GM12878 (cell line): ENCODE measurements around the gene HMGXB3. TPM values are rescaled to one million over a fixed set of nuclear protein-coding genes. Genes with fewer than 3 reads are reported as not detected.
A peak's percentile ranks its signal among the peaks of the same experiment; 100 is the strongest.

Source experiments
- ATAC-seq: fragments of 200-7000 bp; cut with Tn5 transposase; 3 replicates; pipeline ENCODE4 v1.9.1; 2020; ENCODE audit warnings: mild to moderate bottlenecking, moderate library complexity
- BruUV-seq: library from RNA; stranded (reverse); fragments of 400-500 nt; replicated peaks from 2 replicates; lab custom pipeline; 2021; lab: Mats Ljungman, UMichigan
- CTCF ChIA-PET: fragments of 300-600 bp; sonication (Branson Sonifier 250); formaldehyde crosslinking; extraction: SDS; loops from one replicate; lab custom pipeline; 2021; ENCODE audit warnings: inconsistent platforms; lab: Yijun Ruan, JAX
- POLR2A ChIA-PET: fragments of 350-600 bp; formaldehyde crosslinking; extraction: SDS; loops from one replicate; lab custom pipeline; 2021; ENCODE audit warnings: inconsistent platforms; lab: Charles Lee
- RAD21 ChIA-PET: fragments of 300-600 bp; sonication (Branson Sonifier 250); formaldehyde crosslinking; loops from one replicate; lab custom pipeline; 2023; ENCODE audit warnings: antibody characterized with exemption; ENCODE audit not compliant: unreplicated experiment; lab: Charles Lee
- SMC1A ChIA-PET: fragments of 300-600 bp; sonication (Branson Sonifier 250); formaldehyde crosslinking; loops from one replicate; lab custom pipeline; 2023; ENCODE audit not compliant: unreplicated experiment, uncharacterized antibody; lab: Charles Lee
- DNase-seq: peaks from one replicate; pipeline ENCODE4 v3.0.0-alpha.2; 2011; ENCODE audit warnings: low read depth, low spot score
- FAIRE-seq: peaks from 3 replicates; lab custom pipeline; 2011; peaks lifted over from hg19 to GRCh38; lab: Jason Lieb, UNC
- H2AFZ ChIP-seq: 2 replicates; pipeline ENCODE4 v1.6.0; 2011; ENCODE audit warnings: low read depth, low read length, control low read depth; ENCODE audit not compliant: control insufficient read depth
- H3K27ac ChIP-seq: 2 replicates; pipeline ENCODE4 v1.5.1; 2011; ENCODE audit warnings: control low read depth; ENCODE audit not compliant: control insufficient read depth, insufficient read depth
- H3K27me3 ChIP-seq, 2 experiments: replicated peaks in 1 of 2; 2 replicates each; pipeline versions ENCODE4 v1.6.0 to v1.6.1; 2011; ENCODE audit warnings: low read length in 1 of 2; ENCODE audit not compliant: control insufficient read depth in 2 of 2, insufficient read depth in 2 of 2
- H3K36me3 ChIP-seq, 2 experiments: 2 replicates each; pipeline ENCODE4 v1.5.1; 2011; ENCODE audit warnings: low read length in 1 of 2; ENCODE audit not compliant: control insufficient read depth in 2 of 2, insufficient read depth in 2 of 2
- H3K4me1 ChIP-seq: 2 replicates; pipeline ENCODE4 v1.6.1; 2011; ENCODE audit warnings: mild to moderate bottlenecking, low read length, moderate library complexity, mixed read lengths; ENCODE audit not compliant: control insufficient read depth, insufficient read depth
- H3K4me2 ChIP-seq: 2 replicates; pipeline ENCODE4 v1.6.0; 2011; ENCODE audit warnings: control low read depth; ENCODE audit not compliant: control insufficient read depth, insufficient read depth
- H3K4me3 ChIP-seq: fragments of 200-600 bp; sonication (generic); 2 replicates; pipeline ENCODE4 v1.5.1; 2016
- H3K79me2 ChIP-seq: 2 replicates; pipeline ENCODE4 v1.6.0; 2011; ENCODE audit warnings: low read length; ENCODE audit not compliant: control insufficient read depth, insufficient read depth
- H3K9ac ChIP-seq: 2 replicates; pipeline ENCODE4 v1.8.0; 2011; ENCODE audit warnings: low read length, control low read depth, mixed read lengths; ENCODE audit not compliant: control insufficient read depth, insufficient read depth
- H3K9me3 ChIP-seq: replicated peaks from 3 replicates; pipeline ENCODE4 v1.5.1; 2011; ENCODE audit warnings: mild to moderate bottlenecking, low read length; ENCODE audit not compliant: control insufficient read depth, insufficient read depth
- H4K20me1 ChIP-seq: 2 replicates; pipeline ENCODE4 v1.6.0; 2011; ENCODE audit not compliant: control insufficient read depth, insufficient read depth
- ATF7 ChIP-seq: fragments of 450-650 bp; IDR thresholded peaks from 2 replicates; pipeline ENCODE4 v1.6.1; 2016; ENCODE audit warnings: low read depth, mild to moderate bottlenecking
- CBX3 ChIP-seq: fragments of 200-600 bp; sonication (generic); IDR thresholded peaks from 2 replicates; pipeline ENCODE4 v1.6.1; 2016; ENCODE audit warnings: low read depth, borderline replicate concordance
- CBX5 ChIP-seq: sonication (generic); IDR thresholded peaks from 2 replicates; pipeline ENCODE4 v1.6.1; 2016; ENCODE audit warnings: low read depth, moderate library complexity, mild to moderate bottlenecking, inconsistent platforms
- DPF2 ChIP-seq: fragments of 450-650 bp; IDR thresholded peaks from 2 replicates; pipeline ENCODE4 v1.6.1; 2017; ENCODE audit warnings: mild to moderate bottlenecking
- EED ChIP-seq: sonication (generic); IDR thresholded peaks from 2 replicates; pipeline ENCODE4 v1.6.1; 2016; ENCODE audit warnings: antibody characterized with exemption, low read depth
- GATAD2B ChIP-seq: fragments of 450-650 bp; conservative IDR thresholded peaks from 2 replicates; pipeline ENCODE4 v1.6.1; 2017; ENCODE audit warnings: low read depth, mild to moderate bottlenecking, moderate library complexity
- JUNB ChIP-seq: IDR thresholded peaks from 2 replicates; pipeline ENCODE4 v1.6.1; 2016; ENCODE audit warnings: antibody characterized with exemption, mild to moderate bottlenecking
- KDM1A ChIP-seq: fragments of 200-600 bp; sonication (generic); IDR thresholded peaks from 2 replicates; pipeline ENCODE4 v1.6.1; 2016; ENCODE audit warnings: borderline replicate concordance
- MYB ChIP-seq: fragments of 150-350 bp; IDR thresholded peaks from 2 replicates; pipeline ENCODE4 v1.6.1; 2014; ENCODE audit warnings: mild to moderate bottlenecking, low read depth, low read length, borderline replicate concordance
- NFYA ChIP-seq: IDR thresholded peaks from 2 replicates; pipeline ENCODE4 v1.6.1; 2011; ENCODE audit warnings: low read depth, mild to moderate bottlenecking, low read length, improper control_type of control experiment, borderline replicate concordance
- NR2F1 ChIP-seq: fragments of 450-650 bp; conservative IDR thresholded peaks from 2 replicates; pipeline ENCODE4 v1.6.1; 2017; ENCODE audit warnings: mild to moderate bottlenecking
- NRF1 ChIP-seq: conservative IDR thresholded peaks from 2 replicates; pipeline ENCODE4 v1.6.1; 2011; ENCODE audit warnings: mild to moderate bottlenecking, low read depth, low read length, improper control_type of control experiment
- SIX5 ChIP-seq: IDR thresholded peaks from 2 replicates; pipeline ENCODE4 v1.6.1; 2011; ENCODE audit warnings: mild to moderate bottlenecking, low read depth, low read length, moderate library complexity; ENCODE audit not compliant: severe bottlenecking
- SP1 ChIP-seq: IDR thresholded peaks from one replicate; pipeline ENCODE4 v1.6.1; 2011; ENCODE audit warnings: low read depth, low read length
- TCF12 ChIP-seq: IDR thresholded peaks from 2 replicates; pipeline ENCODE4 v1.6.1; 2011; ENCODE audit warnings: low read depth, mild to moderate bottlenecking, low read length
- ZBTB11 ChIP-seq: fragments of 450-650 bp; formaldehyde crosslinking; IDR thresholded peaks from 2 replicates; pipeline ENCODE4 v1.5.0; 2022; ENCODE audit warnings: mild to moderate bottlenecking, missing genetic modification characterization
- WGBS: methylation state at CpG from one replicate; pipeline ENCODE4 v1.1.6; 2016; ENCODE audit warnings: low lambda C conversion rate; ENCODE audit not compliant: insufficient replicate concordance, insufficient coverage; ENCODE audit errors: missing lambda C conversion rate; 5-methylcytosine and 5-hydroxymethylcytosine counted together
- in situ Hi-C: fragments of 300-500 bp; cut with MboI; formaldehyde crosslinking; loops from 9 replicates; pipeline ENCODE4 v1.14.3; 2018; ENCODE audit warnings: mixed read lengths
- intact Hi-C: fragments of 100-400 bp; cut with micrococcal nuclease; formaldehyde crosslinking; loops from one replicate; pipeline ENCODE4 v1.14.2; 2022; ENCODE audit not compliant: unreplicated experiment
- polyA plus RNA-seq, 11 experiments: library from polyadenylated mRNA; depleted of rRNA in 4 of 11; unstranded in 6 of 11; stranded (reverse) in 5 of 11; fragments of >200 nt; fragmentation: Nextera tagmentation in 4 of 11; fragmentation: Illumina TruSeq in 1 of 11; extraction: Ambion mirVana in 4 of 11; extraction: Trizol in 1 of 11; gene quantifications; 1 replicate in 1 of 11; 2 replicates in 10 of 11; pipeline versions ENCODE4 v1.2.1 to v1.2.3, GENCODE V29; 2011 to 2016; ENCODE audit warnings: inconsistent platforms in 2 of 11, missing spikeins in 2 of 11, low read depth in 1 of 11
- total RNA-seq, 4 experiments: library from RNA; depleted of rRNA in 3 of 4; stranded (reverse); fragments of >200 nt in 3 of 4; fragmentation: Illumina TruSeq in 1 of 4; extraction: Trizol in 1 of 4; gene quantifications; 2 replicates each; pipeline versions ENCODE4 v1.2.1 to v1.2.3, GENCODE V29; 2013 to 2021
- TF ChIP-seq, protein P1 (sequence below): fragments of 150-350 bp; IDR thresholded peaks from 2 replicates; pipeline ENCODE4 v1.6.1; 2014; ENCODE audit warnings: mild to moderate bottlenecking, low read depth, low read length
- TF ChIP-seq, protein P2 (sequence below): IDR thresholded peaks from 2 replicates; pipeline ENCODE4 v1.6.1; 2012; ENCODE audit warnings: low read length, inconsistent platforms

The HMGXB3 gene
- total and polyA plus RNA-seq, 10 of the 15 experiments (the other 5 are each of a cell fraction or from before 2014, with no cell fraction given) = 1.00 to 42.2 (median 28.1) TPM

- peak; percentile 94 for FAIRE-seq
- H2AFZ ChIP-seq = peak overlapping the region; percentile 72
- intact Hi-C loops (loop anchor here (2.0 to 10.0 kb wide), 2 partner anchors 41 to 225 kb away; partner anchors contain the start of genes HMGXB3, PPARGC1B and TIGD6), in situ Hi-C loops (no loop called here)
- WGBS = 19% methylated on average over 14 of the region's 14 CpGs
- ATAC-seq = peak; percentile 45
- H3K9me3 ChIP-seq = no peaks in the 10 kb centered on the region
- H3K9ac ChIP-seq = peak overlapping the region; percentile 78
- peak overlapping the region; percentile 67 for H3K4me3 ChIP-seq
- peak; percentile 43 for DNase-seq
- peak overlapping the region; percentile 70 for H3K27ac ChIP-seq
- TSS peak; percentile 99 for BruUV-seq
- SMC1A ChIA-PET = interaction anchor here (0.6 to 2.9 kb wide), 8 partner anchors 8 to 326 kb away, joined by 3 to 12 read pairs (median 4); no protein-coding TSS in a partner anchor
- POLR2A ChIA-PET = interaction anchor here (0.6 to 2.1 kb wide), 8 partner anchors 38 to 157 kb away, joined by 3 to 6 read pairs (median 4); partner anchors contain the start of genes HMGXB3 and TIGD6
- H3K79me2 ChIP-seq = no peaks in the 10 kb centered on the region
- CTCF ChIA-PET = interaction anchor here (0.6 to 6.6 kb wide), 39 partner anchors 8 to 676 kb away, joined by 3 to 59 read pairs (median 4); no protein-coding TSS in a partner anchor
- H3K27me3 ChIP-seq = no peaks in the 10 kb centered on the region; a peak in 1 of 4 replicates
- no peaks in the 10 kb centered on the region for H3K36me3 ChIP-seq
- peaks cover 12% of the 10 kb centered on the region for H3K4me1 ChIP-seq
- H4K20me1 ChIP-seq = no peaks in the 10 kb centered on the region
- H3K4me2 ChIP-seq = peak overlapping the region; percentile 56
- RAD21 ChIA-PET = interaction anchor here (0.8 to 4.7 kb wide), 9 partner anchors 27 to 323 kb away, joined by 3 to 53 read pairs (median 5); no protein-coding TSS in a partner anchor
- TF ChIP-seq, protein P1, sequence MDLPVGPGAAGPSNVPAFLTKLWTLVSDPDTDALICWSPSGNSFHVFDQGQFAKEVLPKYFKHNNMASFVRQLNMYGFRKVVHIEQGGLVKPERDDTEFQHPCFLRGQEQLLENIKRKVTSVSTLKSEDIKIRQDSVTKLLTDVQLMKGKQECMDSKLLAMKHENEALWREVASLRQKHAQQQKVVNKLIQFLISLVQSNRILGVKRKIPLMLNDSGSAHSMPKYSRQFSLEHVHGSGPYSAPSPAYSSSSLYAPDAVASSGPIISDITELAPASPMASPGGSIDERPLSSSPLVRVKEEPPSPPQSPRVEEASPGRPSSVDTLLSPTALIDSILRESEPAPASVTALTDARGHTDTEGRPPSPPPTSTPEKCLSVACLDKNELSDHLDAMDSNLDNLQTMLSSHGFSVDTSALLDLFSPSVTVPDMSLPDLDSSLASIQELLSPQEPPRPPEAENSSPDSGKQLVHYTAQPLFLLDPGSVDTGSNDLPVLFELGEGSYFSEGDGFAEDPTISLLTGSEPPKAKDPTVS = no peak
- TF ChIP-seq KDM1A = no peak
- TF ChIP-seq, protein P2, sequence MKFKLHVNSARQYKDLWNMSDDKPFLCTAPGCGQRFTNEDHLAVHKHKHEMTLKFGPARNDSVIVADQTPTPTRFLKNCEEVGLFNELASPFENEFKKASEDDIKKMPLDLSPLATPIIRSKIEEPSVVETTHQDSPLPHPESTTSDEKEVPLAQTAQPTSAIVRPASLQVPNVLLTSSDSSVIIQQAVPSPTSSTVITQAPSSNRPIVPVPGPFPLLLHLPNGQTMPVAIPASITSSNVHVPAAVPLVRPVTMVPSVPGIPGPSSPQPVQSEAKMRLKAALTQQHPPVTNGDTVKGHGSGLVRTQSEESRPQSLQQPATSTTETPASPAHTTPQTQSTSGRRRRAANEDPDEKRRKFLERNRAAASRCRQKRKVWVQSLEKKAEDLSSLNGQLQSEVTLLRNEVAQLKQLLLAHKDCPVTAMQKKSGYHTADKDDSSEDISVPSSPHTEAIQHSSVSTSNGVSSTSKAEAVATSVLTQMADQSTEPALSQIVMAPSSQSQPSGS = no peak
- no peak for TF ChIP-seq GATAD2B
- TF ChIP-seq TCF12 = no peak
- TF ChIP-seq SP1 = no peak
- TF ChIP-seq CBX3 = no peak
- peak; percentile 54 for TF ChIP-seq EED
- no peak for TF ChIP-seq NR2F1
- no peak for TF ChIP-seq NRF1
- peak; percentile 62; the same call in 1 of the 2 replicates for TF ChIP-seq ATF7
- no peak for TF ChIP-seq SIX5
- TF ChIP-seq ZBTB11 (CRISPR knock-in tag) = no peak
- TF ChIP-seq NFYA = no peak
- TF ChIP-seq JUNB = no peak
- TF ChIP-seq CBX5 = no peak
- TF ChIP-seq MYB = no peak
- TF ChIP-seq DPF2 = no peak
These were observed 40.9 kb upstream of the HMGXB3 start for GRCh38 chr5:149959406-149960236.
